ENCODE data around the gene IPMK.

IPMK gene

GRCh38 chr10:58267713-58268453, at the start of gene IPMK:
Gene IPMK (minus strand): TSS chr10:58267894. CDS start chr10:58267611, 283 bp downstream.
- DNase-seq (ENCODE audit: low read depth in 2 of 2), result peak; percentile 82 to 87

- DNase-seq (ENCODE audit: low read depth in 2 of 2), result no peak
Observed at GRCh38 chr10:58316874-58317273, 49.2 kb upstream of the IPMK start.

- DNase-seq (ENCODE audit: low read depth in 2 of 2), result no peak
Observed at GRCh38 chr10:58311026-58311425, 43.3 kb upstream of the IPMK start.

- no peak for DNase-seq (ENCODE audit: low read depth in 2 of 2)
Observed at GRCh38 chr10:58307676-58308075, 40.0 kb upstream of the IPMK start.

GRCh38 chr10:58305821-58306220, 38.1 kb upstream of the IPMK start:
- no peak for DNase-seq (ENCODE audit: low read depth in 2 of 2)

GRCh38 chr10:58304099-58304633, 36.5 kb upstream of the IPMK start:
- DNase-seq (ENCODE audit: low read depth in 2 of 2), result no peak

- no peak for DNase-seq (ENCODE audit: low read depth in 2 of 2)
Observed at GRCh38 chr10:58302254-58302653, 34.6 kb upstream of the IPMK start.

GRCh38 chr10:58300676-58301075, 33.0 kb upstream of the IPMK start:
- no peak for DNase-seq (ENCODE audit: low read depth in 2 of 2)

- peak; percentile 28 to 38 for DNase-seq (ENCODE audit: low read depth in 2 of 2)
Observed at GRCh38 chr10:58299580-58299979, 31.9 kb upstream of the IPMK start.

GRCh38 chr10:58293989-58294388, 26.3 kb upstream of the IPMK start:
- no peak for DNase-seq (ENCODE audit: low read depth in 2 of 2)

GRCh38 chr10:58291538-58292174, 24.0 kb upstream of the IPMK start:
- no peak for DNase-seq (ENCODE audit: low read depth in 2 of 2)

GRCh38 chr10:58282615-58283014, 14.9 kb upstream of the IPMK start:
- DNase-seq (ENCODE audit: low read depth in 2 of 2), result no peak

GRCh38 chr10:58281092-58281752, 13.5 kb upstream of the IPMK start:
- no peak for DNase-seq (ENCODE audit: low read depth in 2 of 2)

- DNase-seq (ENCODE audit: low read depth in 2 of 2), result no peak
Observed at GRCh38 chr10:58280477-58280876, 12.8 kb upstream of the IPMK start.

- DNase-seq (ENCODE audit: low read depth in 2 of 2), result no peak
Observed at GRCh38 chr10:58278962-58279307, 11.2 kb upstream of the IPMK start.

GRCh38 chr10:58278274-58278961, 10.7 kb upstream of the IPMK start:
- DNase-seq (ENCODE audit: low read depth in 2 of 2), result no peak

- no peak for DNase-seq (ENCODE audit: low read depth in 2 of 2)
Observed at GRCh38 chr10:58275908-58276307, 8.2 kb upstream of the IPMK start.

GRCh38 chr10:58275261-58275660, 7.6 kb upstream of the IPMK start:
- no peak for DNase-seq (ENCODE audit: low read depth in 2 of 2)

GRCh38 chr10:58269782-58270290, 2.1 kb upstream of the IPMK start:
- no peak for DNase-seq (ENCODE audit: low read depth in 2 of 2)

- DNase-seq (ENCODE audit: low read depth in 2 of 2), result peak; percentile 88
Observed at GRCh38 chr10:58268946-58269781, 1.5 kb upstream of the IPMK start, which contains the start of gene CISD1. Gene CISD1 (plus strand): TSS chr10:58269162. CDS start chr10:58269274, 112 bp downstream.

GRCh38 chr10:58268454-58268945, 806 bp upstream of the IPMK start:
- DNase-seq (ENCODE audit: low read depth in 2 of 2), result no peak

Data from activated CD4-positive, alpha-beta T cell treated with anti-CD3 and anti-CD28 coated beads for 24 hours (primary cell).